ENCODE measurements around the gene ACTR1A.

ACTR1A gene

GRCh38 chr10:102450374-102451104, 52.0 kb downstream of the ACTR1A start:
- DNase-seq (ENCODE audit: low read depth) = peak; percentile 87
- Histone ChIP-seq H3K9ac (ENCODE audit: low read length) (peak overlapping the region; percentile 89), H3K27me3 (replicated peaks; ENCODE audit: control insufficient read depth, insufficient read depth, low read length) (no peaks in the 10 kb centered on the region), H3K4me1 (ENCODE audit: control insufficient read depth, insufficient read depth, low read length) (peaks cover 26% of the 10 kb centered on the region), H3K36me3 (ENCODE audit: control insufficient read depth, insufficient read depth, low read length, severe bottlenecking) (no peaks in the 10 kb centered on the region), H3K9me3 (ENCODE audit: control insufficient read depth, low read length) (no peaks in the 10 kb centered on the region), H3K4me3 (ENCODE audit: low read length) (peak overlapping the region; percentile 93)

GRCh38 chr10:102450124-102450373, 52.5 kb downstream of the ACTR1A start:
- peak overlapping the region; percentile 93 for H3K4me3 ChIP-seq (ENCODE audit: low read length)
- no peak for DNase-seq (ENCODE audit: low read depth)
- H3K9ac ChIP-seq (ENCODE audit: low read length) = peak overlapping the region; percentile 89
- no peaks in the 10 kb centered on the region for H3K27me3 ChIP-seq (replicated peaks; ENCODE audit: control insufficient read depth, insufficient read depth, low read length)
- peaks cover 25% of the 10 kb centered on the region for H3K4me1 ChIP-seq (ENCODE audit: control insufficient read depth, insufficient read depth, low read length)
- no peaks in the 10 kb centered on the region for H3K9me3 ChIP-seq (ENCODE audit: control insufficient read depth, low read length)
- no peaks in the 10 kb centered on the region for H3K36me3 ChIP-seq (ENCODE audit: control insufficient read depth, insufficient read depth, low read length, severe bottlenecking)

- Histone ChIP-seq H3K4me3 (ENCODE audit: low read length) (peak overlapping the region; percentile 93), H3K4me1 (ENCODE audit: control insufficient read depth, insufficient read depth, low read length) (peaks cover 25% of the 10 kb centered on the region), H3K27me3 (replicated peaks; ENCODE audit: control insufficient read depth, insufficient read depth, low read length) (no peaks in the 10 kb centered on the region), H3K36me3 (ENCODE audit: control insufficient read depth, insufficient read depth, low read length, severe bottlenecking) (no peaks in the 10 kb centered on the region), H3K9me3 (ENCODE audit: control insufficient read depth, low read length) (no peaks in the 10 kb centered on the region), H3K9ac (ENCODE audit: low read length) (peak overlapping the region; percentile 89)
- peak; percentile 31 for DNase-seq (ENCODE audit: low read depth)
These were observed 53.0 kb downstream of the ACTR1A start for GRCh38 chr10:102449321-102450123.

GRCh38 chr10:102444851-102445250, 57.7 kb downstream of the ACTR1A start:
- Histone ChIP-seq H3K4me3 (ENCODE audit: low read length) (no peak overlapping the region), H3K36me3 (ENCODE audit: control insufficient read depth, insufficient read depth, low read length, severe bottlenecking) (no peaks in the 10 kb centered on the region), H3K4me1 (ENCODE audit: control insufficient read depth, insufficient read depth, low read length) (peaks cover 4% of the 10 kb centered on the region), H3K27me3 (replicated peaks; ENCODE audit: control insufficient read depth, insufficient read depth, low read length) (no peaks in the 10 kb centered on the region), H3K9ac (ENCODE audit: low read length) (no peak overlapping the region), H3K9me3 (ENCODE audit: control insufficient read depth, low read length) (no peaks in the 10 kb centered on the region)
- no peak for DNase-seq (ENCODE audit: low read depth)

GRCh38 chr10:102438374-102438773, 64.1 kb downstream of the ACTR1A start:
- no peaks in the 10 kb centered on the region for H3K9me3 ChIP-seq (ENCODE audit: control insufficient read depth, low read length)
- H3K4me1 ChIP-seq (ENCODE audit: control insufficient read depth, insufficient read depth, low read length) = peaks cover 16% of the 10 kb centered on the region
- H3K27me3 ChIP-seq (replicated peaks; ENCODE audit: control insufficient read depth, insufficient read depth, low read length) = no peaks in the 10 kb centered on the region

GRCh38 chr10:102437515-102437914, 65.0 kb downstream of the ACTR1A start:
- Histone ChIP-seq H3K4me1 (ENCODE audit: control insufficient read depth, insufficient read depth, low read length) (peaks cover 16% of the 10 kb centered on the region), H3K27me3 (replicated peaks; ENCODE audit: control insufficient read depth, insufficient read depth, low read length) (no peaks in the 10 kb centered on the region), H3K9me3 (ENCODE audit: control insufficient read depth, low read length) (no peaks in the 10 kb centered on the region), H3K9ac (ENCODE audit: low read length) (no peak overlapping the region), H3K4me3 (ENCODE audit: low read length) (no peak overlapping the region), H3K36me3 (ENCODE audit: control insufficient read depth, insufficient read depth, low read length, severe bottlenecking) (no peaks in the 10 kb centered on the region)
- no peak for DNase-seq (ENCODE audit: low read depth)

More at GRCh38 chr10:102438374-102438773, 64.1 kb downstream of the ACTR1A start:
- Histone ChIP-seq H3K36me3 (ENCODE audit: control insufficient read depth, insufficient read depth, low read length, severe bottlenecking) (no peaks in the 10 kb centered on the region), H3K4me3 (ENCODE audit: low read length) (no peak overlapping the region), H3K9ac (ENCODE audit: low read length) (no peak overlapping the region)
- DNase-seq (ENCODE audit: low read depth) = no peak

- H3K27me3 ChIP-seq (replicated peaks; ENCODE audit: control insufficient read depth, insufficient read depth, low read length) = no peaks in the 10 kb centered on the region
- H3K4me3 ChIP-seq (ENCODE audit: low read length) = no peak overlapping the region
- no peaks in the 10 kb centered on the region for H3K36me3 ChIP-seq (ENCODE audit: control insufficient read depth, insufficient read depth, low read length, severe bottlenecking)
- H3K9me3 ChIP-seq (ENCODE audit: control insufficient read depth, low read length) = no peaks in the 10 kb centered on the region
- DNase-seq (ENCODE audit: low read depth) = no peak
- no peak overlapping the region for H3K9ac ChIP-seq (ENCODE audit: low read length)
- H3K4me1 ChIP-seq (ENCODE audit: control insufficient read depth, insufficient read depth, low read length) = peaks cover 24% of the 10 kb centered on the region
These were observed 66.2 kb downstream of the ACTR1A start for GRCh38 chr10:102436312-102436711.

- H3K9ac ChIP-seq (ENCODE audit: low read length) = peak overlapping the region; percentile 49
- H3K9me3 ChIP-seq (ENCODE audit: control insufficient read depth, low read length) = no peaks in the 10 kb centered on the region
- no peaks in the 10 kb centered on the region for H3K27me3 ChIP-seq (replicated peaks; ENCODE audit: control insufficient read depth, insufficient read depth, low read length)
- peak; percentile 44 for DNase-seq (ENCODE audit: low read depth)
- H3K4me1 ChIP-seq (ENCODE audit: control insufficient read depth, insufficient read depth, low read length) = peaks cover 26% of the 10 kb centered on the region
- H3K4me3 ChIP-seq (ENCODE audit: low read length) = peak overlapping the region; percentile 62
- H3K36me3 ChIP-seq (ENCODE audit: control insufficient read depth, insufficient read depth, low read length, severe bottlenecking) = peaks cover 2% of the 10 kb centered on the region
These were observed 66.8 kb downstream of the ACTR1A start for GRCh38 chr10:102435529-102436233.

- DNase-seq (ENCODE audit: low read depth) = no peak
- Histone ChIP-seq H3K36me3 (ENCODE audit: control insufficient read depth, insufficient read depth, low read length, severe bottlenecking) (peaks cover 3% of the 10 kb centered on the region), H3K4me3 (ENCODE audit: low read length) (peak overlapping the region; percentile 42)
These were observed 67.4 kb downstream of the ACTR1A start for GRCh38 chr10:102435133-102435497.

GRCh38 chr10:102434394-102435132, 67.9 kb downstream of the ACTR1A start:
- H3K36me3 ChIP-seq (ENCODE audit: control insufficient read depth, insufficient read depth, low read length, severe bottlenecking) = peaks cover 3% of the 10 kb centered on the region
- H3K9me3 ChIP-seq (ENCODE audit: control insufficient read depth, low read length) = no peaks in the 10 kb centered on the region
- H3K27me3 ChIP-seq (replicated peaks; ENCODE audit: control insufficient read depth, insufficient read depth, low read length) = no peaks in the 10 kb centered on the region
- peaks cover 26% of the 10 kb centered on the region for H3K4me1 ChIP-seq (ENCODE audit: control insufficient read depth, insufficient read depth, low read length)
- peak overlapping the region; percentile 43 for H3K9ac ChIP-seq (ENCODE audit: low read length)
- peak; percentile 77 for DNase-seq (ENCODE audit: low read depth)
- H3K4me3 ChIP-seq (ENCODE audit: low read length) = peak overlapping the region; percentile 42

More at GRCh38 chr10:102435133-102435497, 67.4 kb downstream of the ACTR1A start:
- H3K4me1 ChIP-seq (ENCODE audit: control insufficient read depth, insufficient read depth, low read length) = peaks cover 26% of the 10 kb centered on the region
- no peaks in the 10 kb centered on the region for H3K9me3 ChIP-seq (ENCODE audit: control insufficient read depth, low read length)
- H3K27me3 ChIP-seq (replicated peaks; ENCODE audit: control insufficient read depth, insufficient read depth, low read length) = no peaks in the 10 kb centered on the region
- H3K9ac ChIP-seq (ENCODE audit: low read length) = peak overlapping the region; percentile 43

- peaks cover 26% of the 10 kb centered on the region for H3K4me1 ChIP-seq (ENCODE audit: control insufficient read depth, insufficient read depth, low read length)
- H3K27me3 ChIP-seq (replicated peaks; ENCODE audit: control insufficient read depth, insufficient read depth, low read length) = no peaks in the 10 kb centered on the region
- H3K4me3 ChIP-seq (ENCODE audit: low read length) = no peak overlapping the region
- H3K36me3 ChIP-seq (ENCODE audit: control insufficient read depth, insufficient read depth, low read length, severe bottlenecking) = peaks cover 3% of the 10 kb centered on the region
- no peak for DNase-seq (ENCODE audit: low read depth)
- H3K9me3 ChIP-seq (ENCODE audit: control insufficient read depth, low read length) = no peaks in the 10 kb centered on the region
- H3K9ac ChIP-seq (ENCODE audit: low read length) = no peak overlapping the region
These were observed 68.9 kb downstream of the ACTR1A start for GRCh38 chr10:102433619-102434046.

Data from adipocyte (in vitro differentiated cells).